ENCODE measurements around the gene NDRG3.

DNA sequence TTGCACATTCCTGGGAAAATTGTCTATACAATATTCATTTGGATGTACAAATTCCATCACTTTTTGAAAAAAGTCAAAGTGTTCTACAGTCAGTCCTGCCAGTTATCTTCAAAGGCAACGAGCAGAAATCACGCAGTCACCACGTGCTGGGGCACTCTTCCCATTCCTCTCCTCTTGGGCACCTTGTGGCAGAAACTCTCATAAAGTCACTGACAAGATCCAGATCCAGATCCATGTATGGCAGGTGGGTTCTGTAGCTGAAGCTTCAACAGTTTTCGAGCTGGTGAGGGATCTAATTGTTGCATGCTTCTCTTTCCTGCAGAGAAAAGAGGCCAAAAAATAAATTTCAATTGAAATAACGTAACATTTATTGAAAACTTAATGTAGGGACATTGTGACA lies 6.7 kb upstream of the NDRG3 start:
- TF ChIP-seq, protein P1, sequence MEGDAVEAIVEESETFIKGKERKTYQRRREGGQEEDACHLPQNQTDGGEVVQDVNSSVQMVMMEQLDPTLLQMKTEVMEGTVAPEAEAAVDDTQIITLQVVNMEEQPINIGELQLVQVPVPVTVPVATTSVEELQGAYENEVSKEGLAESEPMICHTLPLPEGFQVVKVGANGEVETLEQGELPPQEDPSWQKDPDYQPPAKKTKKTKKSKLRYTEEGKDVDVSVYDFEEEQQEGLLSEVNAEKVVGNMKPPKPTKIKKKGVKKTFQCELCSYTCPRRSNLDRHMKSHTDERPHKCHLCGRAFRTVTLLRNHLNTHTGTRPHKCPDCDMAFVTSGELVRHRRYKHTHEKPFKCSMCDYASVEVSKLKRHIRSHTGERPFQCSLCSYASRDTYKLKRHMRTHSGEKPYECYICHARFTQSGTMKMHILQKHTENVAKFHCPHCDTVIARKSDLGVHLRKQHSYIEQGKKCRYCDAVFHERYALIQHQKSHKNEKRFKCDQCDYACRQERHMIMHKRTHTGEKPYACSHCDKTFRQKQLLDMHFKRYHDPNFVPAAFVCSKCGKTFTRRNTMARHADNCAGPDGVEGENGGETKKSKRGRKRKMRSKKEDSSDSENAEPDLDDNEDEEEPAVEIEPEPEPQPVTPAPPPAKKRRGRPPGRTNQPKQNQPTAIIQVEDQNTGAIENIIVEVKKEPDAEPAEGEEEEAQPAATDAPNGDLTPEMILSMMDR (IDR thresholded peaks at IDR 0.05), result no peak
- TF ChIP-seq POLR2A (IDR thresholded peaks at IDR 0.05) (no peak), EP300 (IDR thresholded peaks at IDR 0.05) (no peak), POLR2AphosphoS5 (IDR thresholded peaks at IDR 0.05) (no peak)
